SK-N-MC (cell line): Measurements from ENCODE around the gene ALDOA.

ENCODE experiments used
- DNase-seq: peaks from one replicate; pipeline ENCODE4 v3.0.0-alpha.2; 2011; ENCODE audit warnings: low read depth, low spot score
- H3K27ac ChIP-seq: fragments of 200-600 bp; sonication (generic); 2 replicates; pipeline ENCODE4 v1.5.1; 2016; ENCODE audit warnings: mixed run types
- H3K36me3 ChIP-seq: fragments of 200-600 bp; sonication (generic); 2 replicates; pipeline ENCODE4 v1.6.1; 2017; ENCODE audit warnings: antibody characterized with exemption, low read length, mixed read lengths; ENCODE audit not compliant: insufficient read depth
- H3K4me3 ChIP-seq: fragments of 200-600 bp; sonication (generic); 2 replicates; pipeline ENCODE4 v1.5.1; 2016
- H3K9ac ChIP-seq: fragments of 200-600 bp; sonication (generic); 2 replicates; pipeline ENCODE4 v1.8.0; 2017; ENCODE audit warnings: mixed run types, mixed read lengths; ENCODE audit not compliant: insufficient read length
- H3K9me3 ChIP-seq: fragments of 200-600 bp; sonication (generic); 2 replicates; pipeline ENCODE4 v1.6.1; 2017; ENCODE audit warnings: low read depth, mild to moderate bottlenecking, antibody characterized with exemption, low read length, moderate library complexity, mixed read lengths
- EZH2 ChIP-seq: fragments of 200-600 bp; sonication (generic); IDR thresholded peaks from one replicate; pipeline ENCODE4 v1.6.1; 2017; ENCODE audit warnings: antibody characterized with exemption
- FOXP2 ChIP-seq: optimal IDR thresholded peaks from 2 replicates; pipeline ENCODE3; 2011; ENCODE audit warnings: mild to moderate bottlenecking, moderate library complexity; ENCODE audit not compliant: insufficient read depth; ENCODE audit errors: extremely low read length, control extremely low read depth
- POLR2AphosphoS5 ChIP-seq: IDR thresholded peaks from 2 replicates; pipeline ENCODE4 v1.6.1; 2012; ENCODE audit warnings: mild to moderate bottlenecking, low read depth, low read length, borderline replicate concordance

ALDOA gene

GRCh38 chr16:30064729-30065101 is 845 bp upstream of the ALDOA start:
- TF ChIP-seq EZH2 = no peak
- TF ChIP-seq FOXP2 = no peak
- no peak for TF ChIP-seq POLR2AphosphoS5

GRCh38 chr16:30065943-30066760 is 592 bp downstream of the ALDOA start:
- DNase-seq = no peak
- TF ChIP-seq FOXP2 (no peak), POLR2AphosphoS5 (no peak), EZH2 (no peak)
- Histone ChIP-seq H3K4me3 (peak overlapping the region; percentile 94), H3K36me3 (peaks cover 47% of the 10 kb centered on the region), H3K9me3 (no peaks in the 10 kb centered on the region), H3K27ac (peak overlapping the region; percentile 78), H3K9ac (peak overlapping the region; percentile 94)

More at GRCh38 chr16:30064729-30065101, 845 bp upstream of the ALDOA start:
- H3K9me3 ChIP-seq = no peaks in the 10 kb centered on the region
- DNase-seq = no peak
- peak overlapping the region; percentile 90 for H3K9ac ChIP-seq
- H3K27ac ChIP-seq = peak overlapping the region; percentile 97
- H3K4me3 ChIP-seq = peak overlapping the region; percentile 94
- H3K36me3 ChIP-seq = peaks cover 41% of the 10 kb centered on the region

- no peaks in the 10 kb centered on the region for H3K9me3 ChIP-seq
- TF ChIP-seq EZH2 = no peak
- TF ChIP-seq FOXP2 = no peak
- peak overlapping the region; percentile 94 for H3K9ac ChIP-seq
- DNase-seq = no peak
- peak overlapping the region; percentile 78 for H3K27ac ChIP-seq
- H3K36me3 ChIP-seq = peaks cover 55% of the 10 kb centered on the region
- peak overlapping the region; percentile 94 for H3K4me3 ChIP-seq
These were observed 1.4 kb downstream of the ALDOA start for GRCh38 chr16:30066761-30067583.

- no peaks in the 10 kb centered on the region for H3K9me3 ChIP-seq
- 0 out of 2 replicates have a peak overlapping the region, but pooled peaks have one; percentile 21 for H3K27ac ChIP-seq
- H3K9ac ChIP-seq = peak overlapping the region; percentile 94
- peak overlapping the region; percentile 94 for H3K4me3 ChIP-seq
- TF ChIP-seq EZH2 = no peak
- 0 out of 2 replicates have a peak, but pooled peaks have one; percentile 24 for TF ChIP-seq POLR2AphosphoS5
- DNase-seq = no peak
- H3K36me3 ChIP-seq = peaks cover 59% of the 10 kb centered on the region
These were observed 2.0 kb downstream of the ALDOA start for GRCh38 chr16:30067584-30067916.

- TF ChIP-seq FOXP2 (no peak), POLR2AphosphoS5 (no peak), EZH2 (no peak)
- H3K9ac ChIP-seq = no peak overlapping the region
- H3K4me3 ChIP-seq = no peak overlapping the region
- peaks cover 59% of the 10 kb centered on the region for H3K36me3 ChIP-seq
- no peaks in the 10 kb centered on the region for H3K9me3 ChIP-seq
- no peak overlapping the region for H3K27ac ChIP-seq
- DNase-seq = no peak
These were observed 2.8 kb downstream of the ALDOA start for GRCh38 chr16:30068333-30068732.

- DNase-seq = no peak
- H3K36me3 ChIP-seq = peaks cover 59% of the 10 kb centered on the region
- H3K4me3 ChIP-seq = no peak overlapping the region
- H3K9me3 ChIP-seq = no peaks in the 10 kb centered on the region
- H3K27ac ChIP-seq = no peak overlapping the region
- no peak for TF ChIP-seq FOXP2
- TF ChIP-seq POLR2AphosphoS5 = no peak; the same call in 1 of the 2 replicates
- no peak for TF ChIP-seq EZH2
- H3K9ac ChIP-seq = no peak overlapping the region
These were observed 3.4 kb downstream of the ALDOA start for GRCh38 chr16:30068750-30069610.

GRCh38 chr16:30069611-30070462 is 4.3 kb downstream of the ALDOA start:
- Histone ChIP-seq H3K9ac (no peak overlapping the region), H3K27ac (no peak overlapping the region), H3K36me3 (peaks cover 59% of the 10 kb centered on the region), H3K9me3 (no peaks in the 10 kb centered on the region), H3K4me3 (no peak overlapping the region)
- no peak for TF ChIP-seq EZH2
- no peak for TF ChIP-seq FOXP2
- TF ChIP-seq POLR2AphosphoS5 = no peak; the same call in 1 of the 2 replicates
- DNase-seq = no peak
